ENCODE measurements around the gene RNF217. TPM values are rescaled to one million over a fixed set of nuclear protein-coding genes. Genes with fewer than 3 reads are reported as not detected.

RNF217 gene
- total and polyA plus RNA-seq, 2 donors from 2014 or later, result 3.1 to 18.7 TPM

DNA sequence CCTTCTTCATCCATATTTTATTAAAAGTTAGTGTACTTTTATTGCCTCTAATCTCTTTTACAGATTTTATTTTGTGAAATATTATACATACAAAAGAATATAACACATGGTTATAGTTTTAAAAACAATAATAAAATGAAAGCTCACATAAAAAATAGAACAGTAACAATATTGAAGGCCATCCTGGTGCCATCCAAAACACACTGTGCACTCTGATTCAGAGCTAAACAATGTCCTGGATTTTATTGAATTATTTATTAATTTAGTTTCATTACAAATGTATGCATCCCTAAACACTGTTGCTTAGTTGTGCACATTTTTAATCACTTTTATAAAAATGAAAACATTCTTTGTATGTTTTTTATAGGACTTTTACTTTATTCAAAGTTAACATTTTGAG, 32.9 kb downstream of the RNF217 start:
- no peaks in the 10 kb centered on the region for H3K9me3 ChIP-seq (ENCODE audit: control insufficient read depth in 2 of 3, insufficient read depth in 1 of 3, low read length in 3 of 3)
- no peaks in the 10 kb centered on the region for H3K4me1 ChIP-seq (ENCODE audit: control insufficient read depth in 2 of 3, insufficient read depth in 2 of 3, low read depth in 1 of 3, low read length in 3 of 3)
- intact Hi-C loops (cut with DNase I), result no loop called here
- H3K27me3 ChIP-seq (ENCODE audit: control insufficient read depth, insufficient read depth, low read length), result no peaks in the 10 kb centered on the region
- DNase-seq (no peak), FAIRE-seq (peak; percentile 66)
- no peak overlapping the region for H3K4me3 ChIP-seq (ENCODE audit: low read length in 3 of 3)
- no peak overlapping the region for H3K27ac ChIP-seq (ENCODE audit: low read depth in 2 of 2, low read length in 2 of 2)
- H3K36me3 ChIP-seq (ENCODE audit: control insufficient read depth in 2 of 3, insufficient read depth in 3 of 3, low read length in 3 of 3), result no peaks in the 10 kb centered on the region
- TF ChIP-seq, protein P1, sequence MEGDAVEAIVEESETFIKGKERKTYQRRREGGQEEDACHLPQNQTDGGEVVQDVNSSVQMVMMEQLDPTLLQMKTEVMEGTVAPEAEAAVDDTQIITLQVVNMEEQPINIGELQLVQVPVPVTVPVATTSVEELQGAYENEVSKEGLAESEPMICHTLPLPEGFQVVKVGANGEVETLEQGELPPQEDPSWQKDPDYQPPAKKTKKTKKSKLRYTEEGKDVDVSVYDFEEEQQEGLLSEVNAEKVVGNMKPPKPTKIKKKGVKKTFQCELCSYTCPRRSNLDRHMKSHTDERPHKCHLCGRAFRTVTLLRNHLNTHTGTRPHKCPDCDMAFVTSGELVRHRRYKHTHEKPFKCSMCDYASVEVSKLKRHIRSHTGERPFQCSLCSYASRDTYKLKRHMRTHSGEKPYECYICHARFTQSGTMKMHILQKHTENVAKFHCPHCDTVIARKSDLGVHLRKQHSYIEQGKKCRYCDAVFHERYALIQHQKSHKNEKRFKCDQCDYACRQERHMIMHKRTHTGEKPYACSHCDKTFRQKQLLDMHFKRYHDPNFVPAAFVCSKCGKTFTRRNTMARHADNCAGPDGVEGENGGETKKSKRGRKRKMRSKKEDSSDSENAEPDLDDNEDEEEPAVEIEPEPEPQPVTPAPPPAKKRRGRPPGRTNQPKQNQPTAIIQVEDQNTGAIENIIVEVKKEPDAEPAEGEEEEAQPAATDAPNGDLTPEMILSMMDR (IDR thresholded peaks at IDR 0.05; ENCODE audit: borderline replicate concordance, extremely low read depth, insufficient read depth), result no peak
- no peak overlapping the region for H3K9ac ChIP-seq (ENCODE audit: low read length in 3 of 3)

DNA sequence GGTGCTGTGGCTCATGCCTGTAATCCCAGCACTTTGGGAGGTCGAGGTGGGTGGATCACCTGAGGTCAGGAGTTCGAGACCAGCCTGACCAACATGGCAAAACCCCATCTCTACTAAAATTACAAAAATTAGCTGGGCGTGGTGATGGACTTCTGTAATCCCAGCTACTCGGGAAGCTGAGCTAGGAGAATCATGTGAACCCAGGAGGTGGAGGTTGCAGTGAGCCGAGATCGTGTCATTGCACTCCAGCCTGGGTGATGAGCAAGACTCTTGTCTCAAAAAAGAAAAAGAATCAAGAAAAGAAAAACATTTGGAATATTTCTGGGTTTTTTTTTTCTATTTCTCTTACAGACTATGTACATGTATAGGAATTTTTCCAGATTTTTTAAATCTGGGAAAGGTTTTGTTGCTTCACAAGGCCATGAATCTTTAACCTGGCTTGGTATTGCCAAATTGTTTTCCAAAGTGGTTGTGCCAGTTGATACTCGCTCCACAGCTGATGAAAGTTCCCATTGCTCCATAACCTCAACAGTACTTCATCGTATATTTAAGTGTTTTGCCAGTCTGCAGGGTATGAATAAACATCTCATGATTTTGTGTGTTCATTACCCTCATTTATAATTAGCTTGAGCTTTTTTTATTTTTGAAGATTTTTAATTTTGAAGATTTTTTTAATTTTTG, 33.5 kb downstream of the RNF217 start:
- no peak overlapping the region for H3K27ac ChIP-seq (ENCODE audit: low read depth in 2 of 2, low read length in 2 of 2)
- H3K27me3 ChIP-seq (ENCODE audit: control insufficient read depth, insufficient read depth, low read length), result no peaks in the 10 kb centered on the region
- H3K4me3 ChIP-seq (ENCODE audit: low read length in 3 of 3), result no peak overlapping the region
- no peak overlapping the region for H3K9ac ChIP-seq (ENCODE audit: low read length in 3 of 3)
- intact Hi-C loops (cut with DNase I), result no loop called here
- TF ChIP-seq, protein P1 (IDR thresholded peaks at IDR 0.05; ENCODE audit: borderline replicate concordance, extremely low read depth, insufficient read depth), result no peak
- DNase-seq, result no peak
- no peaks in the 10 kb centered on the region for H3K36me3 ChIP-seq (ENCODE audit: control insufficient read depth in 2 of 3, insufficient read depth in 3 of 3, low read length in 3 of 3)
- H3K4me1 ChIP-seq (ENCODE audit: control insufficient read depth in 2 of 3, insufficient read depth in 2 of 3, low read depth in 1 of 3, low read length in 3 of 3), result no peaks in the 10 kb centered on the region
- FAIRE-seq, result peak; percentile 30
- H3K9me3 ChIP-seq (ENCODE audit: control insufficient read depth in 2 of 3, insufficient read depth in 1 of 3, low read length in 3 of 3), result no peaks in the 10 kb centered on the region

DNA sequence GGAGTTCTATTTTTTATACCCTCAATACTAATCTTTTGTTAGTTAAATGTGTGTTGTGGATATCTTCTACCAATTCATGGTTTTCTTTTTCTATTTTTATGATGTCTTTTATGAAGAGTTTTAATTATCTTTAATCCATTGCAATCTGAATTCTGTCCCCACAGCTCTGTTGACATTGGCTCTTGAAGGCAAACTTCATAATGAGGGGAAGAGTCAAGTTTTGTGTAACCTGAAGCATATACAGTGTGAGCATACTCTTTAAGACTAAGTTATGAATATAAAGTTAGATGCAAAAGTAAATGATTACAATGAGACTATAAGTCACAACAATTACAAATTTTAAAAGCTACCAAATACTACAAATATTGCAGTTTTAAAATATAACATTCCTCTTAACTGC, 34.2 kb downstream of the RNF217 start:
- no peaks in the 10 kb centered on the region for H3K36me3 ChIP-seq (ENCODE audit: control insufficient read depth in 2 of 3, insufficient read depth in 3 of 3, low read length in 3 of 3)
- H3K4me1 ChIP-seq (ENCODE audit: control insufficient read depth in 2 of 3, insufficient read depth in 2 of 3, low read depth in 1 of 3, low read length in 3 of 3), result no peaks in the 10 kb centered on the region
- FAIRE-seq (peak; percentile 3), DNase-seq (no peak)
- H3K27ac ChIP-seq (ENCODE audit: low read depth in 2 of 2, low read length in 2 of 2), result no peak overlapping the region
- TF ChIP-seq, protein P1 (IDR thresholded peaks at IDR 0.05; ENCODE audit: borderline replicate concordance, extremely low read depth, insufficient read depth), result no peak
- no peak overlapping the region for H3K4me3 ChIP-seq (ENCODE audit: low read length in 3 of 3)
- intact Hi-C loops (cut with DNase I), result no loop called here
- H3K9me3 ChIP-seq (ENCODE audit: control insufficient read depth in 2 of 3, insufficient read depth in 1 of 3, low read length in 3 of 3), result no peaks in the 10 kb centered on the region
- no peaks in the 10 kb centered on the region for H3K27me3 ChIP-seq (ENCODE audit: control insufficient read depth, insufficient read depth, low read length)
- H3K9ac ChIP-seq (ENCODE audit: low read length in 3 of 3), result no peak overlapping the region

Measured in kidney (tissue), 14 donors.